Panc1 (cell line): ENCODE measurements around the gene MAP6.

Source experiments
- SIN3A ChIP-seq: IDR thresholded peaks from 2 replicates; pipeline ENCODE4 v1.6.1; 2012; ENCODE audit warnings: low read depth, mild to moderate bottlenecking, low read length, moderate library complexity, borderline replicate concordance; ENCODE audit not compliant: insufficient read depth
- TF ChIP-seq, protein P1 (sequence below): fragments of 450-650 bp; IDR thresholded peaks from 2 replicates; pipeline ENCODE4 v1.5.1; 2017; ENCODE audit warnings: mild to moderate bottlenecking

DNA sequence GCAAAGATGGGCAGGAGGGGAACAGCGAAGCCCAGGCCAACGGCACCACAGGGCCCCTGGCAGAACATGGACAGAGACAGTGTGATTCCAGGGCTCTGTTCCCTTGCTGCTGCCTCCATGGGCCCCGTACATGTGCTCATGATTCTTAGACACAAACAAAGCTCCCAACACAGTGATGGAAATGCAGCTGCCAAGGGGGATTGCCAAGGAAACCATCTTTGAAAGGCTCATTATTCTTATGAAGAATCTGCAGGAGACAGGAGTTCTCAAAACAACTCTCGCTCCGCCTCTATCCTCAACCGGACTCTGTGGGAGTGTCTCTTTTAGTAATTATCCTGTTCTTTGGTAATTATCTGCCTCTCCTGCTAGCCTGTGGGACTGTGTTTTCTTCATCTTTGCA lies 74.6 kb downstream of the MAP6 start:
- TF ChIP-seq, protein P1, sequence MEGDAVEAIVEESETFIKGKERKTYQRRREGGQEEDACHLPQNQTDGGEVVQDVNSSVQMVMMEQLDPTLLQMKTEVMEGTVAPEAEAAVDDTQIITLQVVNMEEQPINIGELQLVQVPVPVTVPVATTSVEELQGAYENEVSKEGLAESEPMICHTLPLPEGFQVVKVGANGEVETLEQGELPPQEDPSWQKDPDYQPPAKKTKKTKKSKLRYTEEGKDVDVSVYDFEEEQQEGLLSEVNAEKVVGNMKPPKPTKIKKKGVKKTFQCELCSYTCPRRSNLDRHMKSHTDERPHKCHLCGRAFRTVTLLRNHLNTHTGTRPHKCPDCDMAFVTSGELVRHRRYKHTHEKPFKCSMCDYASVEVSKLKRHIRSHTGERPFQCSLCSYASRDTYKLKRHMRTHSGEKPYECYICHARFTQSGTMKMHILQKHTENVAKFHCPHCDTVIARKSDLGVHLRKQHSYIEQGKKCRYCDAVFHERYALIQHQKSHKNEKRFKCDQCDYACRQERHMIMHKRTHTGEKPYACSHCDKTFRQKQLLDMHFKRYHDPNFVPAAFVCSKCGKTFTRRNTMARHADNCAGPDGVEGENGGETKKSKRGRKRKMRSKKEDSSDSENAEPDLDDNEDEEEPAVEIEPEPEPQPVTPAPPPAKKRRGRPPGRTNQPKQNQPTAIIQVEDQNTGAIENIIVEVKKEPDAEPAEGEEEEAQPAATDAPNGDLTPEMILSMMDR, result no peak
- TF ChIP-seq SIN3A, result no peak
